Measurements from ENCODE around the gene ECSCR.
"Not testable (repeated sequence)": the region's sequence is repeated elsewhere in the genome, so short reads cannot be mapped to it uniquely, and the experiment has no call there.

Gene ECSCR

GRCh38 chr5:139481580-139482049 is 19.1 kb upstream of the ECSCR start:
- no peak overlapping the region for H3K9ac ChIP-seq (ENCODE audit: low read depth, low read length)
- no peaks in the 10 kb centered on the region for H3K9me3 ChIP-seq (ENCODE audit: control insufficient read depth, insufficient read depth, low read length)
- H3K4me1 ChIP-seq (ENCODE audit: insufficient read depth, low read length): peaks cover 4% of the 10 kb centered on the region; the same call in 1 of the 2 replicates
- H3K36me3 ChIP-seq (ENCODE audit: insufficient read depth, low read length): no peaks in the 10 kb centered on the region

- peaks cover 4% of the 10 kb centered on the region; the same call in 1 of the 2 replicates for H3K4me1 ChIP-seq (ENCODE audit: insufficient read depth, low read length)
- no peaks in the 10 kb centered on the region for H3K9me3 ChIP-seq (ENCODE audit: control insufficient read depth, insufficient read depth, low read length)
- no peaks in the 10 kb centered on the region for H3K36me3 ChIP-seq (ENCODE audit: insufficient read depth, low read length)
- H3K9ac ChIP-seq (ENCODE audit: low read depth, low read length): no peak overlapping the region
Measured at GRCh38 chr5:139481122-139481533, 18.6 kb upstream of the ECSCR start.

GRCh38 chr5:139479729-139480128 is 17.2 kb upstream of the ECSCR start:
- not testable (repeated sequence) for H3K36me3 ChIP-seq (ENCODE audit: insufficient read depth, low read length); H3K9me3 ChIP-seq (ENCODE audit: control insufficient read depth, insufficient read depth, low read length); H3K4me1 ChIP-seq (ENCODE audit: insufficient read depth, low read length); H3K9ac ChIP-seq (ENCODE audit: low read depth, low read length)

- H3K9me3 ChIP-seq (ENCODE audit: control insufficient read depth, insufficient read depth, low read length); H3K9ac ChIP-seq (ENCODE audit: low read depth, low read length); H3K4me1 ChIP-seq (ENCODE audit: insufficient read depth, low read length); H3K36me3 ChIP-seq (ENCODE audit: insufficient read depth, low read length): not testable (repeated sequence)
Measured at GRCh38 chr5:139478657-139479423, 16.3 kb upstream of the ECSCR start.

GRCh38 chr5:139475865-139476617 is 13.5 kb upstream of the ECSCR start:
- Histone ChIP-seq H3K9me3 (ENCODE audit: control insufficient read depth, insufficient read depth, low read length) (no peaks in the 10 kb centered on the region), H3K9ac (ENCODE audit: low read depth, low read length) (no peak overlapping the region), H3K36me3 (ENCODE audit: insufficient read depth, low read length) (no peaks in the 10 kb centered on the region), H3K4me1 (ENCODE audit: insufficient read depth, low read length) (peaks cover 20% of the 10 kb centered on the region)

GRCh38 chr5:139474890-139475791 is 12.6 kb upstream of the ECSCR start:
- Histone ChIP-seq H3K9me3 (ENCODE audit: control insufficient read depth, insufficient read depth, low read length) (no peaks in the 10 kb centered on the region), H3K36me3 (ENCODE audit: insufficient read depth, low read length) (no peaks in the 10 kb centered on the region), H3K4me1 (ENCODE audit: insufficient read depth, low read length) (peaks cover 20% of the 10 kb centered on the region), H3K9ac (ENCODE audit: low read depth, low read length) (no peak overlapping the region)

GRCh38 chr5:139473565-139473964 is 11.0 kb upstream of the ECSCR start:
- no peak overlapping the region for H3K9ac ChIP-seq (ENCODE audit: low read depth, low read length)
- no peaks in the 10 kb centered on the region for H3K36me3 ChIP-seq (ENCODE audit: insufficient read depth, low read length)
- H3K9me3 ChIP-seq (ENCODE audit: control insufficient read depth, insufficient read depth, low read length): no peaks in the 10 kb centered on the region
- H3K4me1 ChIP-seq (ENCODE audit: insufficient read depth, low read length): peaks cover 20% of the 10 kb centered on the region

- Histone ChIP-seq H3K9ac (ENCODE audit: low read depth, low read length) (no peak overlapping the region), H3K4me1 (ENCODE audit: insufficient read depth, low read length) (peaks cover 20% of the 10 kb centered on the region), H3K36me3 (ENCODE audit: insufficient read depth, low read length) (no peaks in the 10 kb centered on the region), H3K9me3 (ENCODE audit: control insufficient read depth, insufficient read depth, low read length) (no peaks in the 10 kb centered on the region)
Measured at GRCh38 chr5:139473105-139473504, 10.6 kb upstream of the ECSCR start.

- Histone ChIP-seq H3K36me3 (ENCODE audit: insufficient read depth, low read length) (no peaks in the 10 kb centered on the region), H3K9ac (ENCODE audit: low read depth, low read length) (no peak overlapping the region), H3K4me1 (ENCODE audit: insufficient read depth, low read length) (peaks cover 20% of the 10 kb centered on the region), H3K9me3 (ENCODE audit: control insufficient read depth, insufficient read depth, low read length) (no peaks in the 10 kb centered on the region)
Measured at GRCh38 chr5:139472386-139473030, 10.0 kb upstream of the ECSCR start.

- no peak within 1 kb of the TSS for H3K9ac ChIP-seq (ENCODE audit: low read depth, low read length)
Measured at GRCh38 chr5:139470821-139471300, 8.3 kb upstream of the ECSCR start, which contains the start of gene SMIM33. Gene SMIM33 (plus strand): TSS chr5:139471004. CDS start chr5:139471122, 118 bp downstream.

GRCh38 chr5:139468421-139468931 is 5.9 kb upstream of the ECSCR start:
- H3K4me1 ChIP-seq (ENCODE audit: insufficient read depth, low read length): peaks cover 16% of the 10 kb centered on the region
- no peaks in the 10 kb centered on the region for H3K9me3 ChIP-seq (ENCODE audit: control insufficient read depth, insufficient read depth, low read length)
- no peaks in the 10 kb centered on the region for H3K36me3 ChIP-seq (ENCODE audit: insufficient read depth, low read length)
- H3K9ac ChIP-seq (ENCODE audit: low read depth, low read length): no peak overlapping the region

More at GRCh38 chr5:139470821-139471300, 8.3 kb upstream of the ECSCR start, which contains the start of gene SMIM33:
- no peaks in the 10 kb centered on the region for H3K36me3 ChIP-seq (ENCODE audit: insufficient read depth, low read length)
- H3K9me3 ChIP-seq (ENCODE audit: control insufficient read depth, insufficient read depth, low read length): no peaks in the 10 kb centered on the region
- H3K4me1 ChIP-seq (ENCODE audit: insufficient read depth, low read length): peaks cover 20% of the 10 kb centered on the region

- Histone ChIP-seq H3K9me3 (ENCODE audit: control insufficient read depth, insufficient read depth, low read length) (no peaks in the 10 kb centered on the region), H3K9ac (ENCODE audit: low read depth, low read length) (no peak overlapping the region), H3K4me1 (ENCODE audit: insufficient read depth, low read length) (peaks cover 40% of the 10 kb centered on the region), H3K36me3 (ENCODE audit: insufficient read depth, low read length) (no peaks in the 10 kb centered on the region)
Measured at GRCh38 chr5:139461698-139462097, 845 bp downstream of the ECSCR start.

GRCh38 chr5:139461176-139461575 is 1.4 kb downstream of the ECSCR start:
- H3K9me3 ChIP-seq (ENCODE audit: control insufficient read depth, insufficient read depth, low read length): no peaks in the 10 kb centered on the region
- no peak overlapping the region for H3K9ac ChIP-seq (ENCODE audit: low read depth, low read length)
- H3K36me3 ChIP-seq (ENCODE audit: insufficient read depth, low read length): no peaks in the 10 kb centered on the region
- H3K4me1 ChIP-seq (ENCODE audit: insufficient read depth, low read length): peaks cover 40% of the 10 kb centered on the region
